IPS-18c (cell line): ENCODE results near the gene CACNB4.
"Not testable (repeated sequence)": the region's sequence is repeated elsewhere in the genome, so short reads cannot be mapped to it uniquely, and the experiment has no call there.

Experiments used
- H3K4me3 ChIP-seq: 2 replicates; pipeline ENCODE4 v1.7.0; 2013; ENCODE audit warnings: low read depth, mild to moderate bottlenecking, low read length, moderate library complexity; ENCODE audit not compliant: insufficient read depth
- H3K9me3 ChIP-seq: one replicate; pipeline ENCODE4 v1.6.1; 2013; ENCODE audit warnings: mild to moderate bottlenecking, low read length, moderate library complexity; ENCODE audit not compliant: control insufficient read depth, insufficient read depth

CACNB4 gene

DNA sequence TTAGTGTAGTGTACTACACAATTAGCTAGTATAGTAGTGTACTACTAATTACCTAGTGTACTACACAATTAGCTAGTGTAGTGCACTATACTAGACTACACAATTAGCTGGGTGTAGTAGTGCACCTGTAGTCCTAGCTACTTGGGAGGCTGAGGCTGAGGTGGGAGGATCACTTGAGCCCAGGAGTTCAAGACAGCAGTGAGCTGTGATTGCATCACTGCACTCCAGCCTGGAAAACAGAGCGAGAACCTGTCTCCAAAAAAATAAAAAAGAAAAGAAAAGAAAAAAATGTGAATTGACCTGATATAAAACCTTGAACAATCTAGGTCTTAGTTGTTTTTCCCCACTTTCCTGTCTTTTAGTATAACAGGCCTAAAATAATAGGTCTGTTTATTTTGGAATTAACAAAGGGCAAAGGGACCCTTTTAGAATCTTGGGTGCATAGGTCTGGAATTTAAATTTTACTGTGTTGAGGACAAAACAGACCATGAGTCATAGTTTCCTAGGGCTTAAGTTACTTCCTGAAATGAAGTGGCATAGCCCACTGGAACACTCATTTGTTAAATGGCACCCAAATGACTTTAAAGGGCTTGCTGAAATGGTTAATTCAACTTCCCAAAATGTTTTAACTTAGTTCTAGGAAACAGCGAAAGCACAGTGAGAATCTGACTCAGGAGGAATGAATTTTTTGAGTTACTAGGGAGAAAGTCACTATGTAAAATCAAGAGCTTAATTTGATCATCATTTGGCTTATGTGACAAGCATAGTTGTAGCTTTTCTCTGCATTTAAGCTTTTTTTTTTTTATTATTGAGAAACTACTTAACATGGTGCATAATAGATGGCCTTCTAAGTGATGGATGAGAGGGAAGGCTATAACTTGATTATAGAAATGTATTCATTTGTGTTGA is 219.9 kb downstream of the CACNB4 start:
- Histone ChIP-seq H3K9me3 (peaks cover 5% of the 10 kb centered on the region), H3K4me3 (no peak overlapping the region)

DNA sequence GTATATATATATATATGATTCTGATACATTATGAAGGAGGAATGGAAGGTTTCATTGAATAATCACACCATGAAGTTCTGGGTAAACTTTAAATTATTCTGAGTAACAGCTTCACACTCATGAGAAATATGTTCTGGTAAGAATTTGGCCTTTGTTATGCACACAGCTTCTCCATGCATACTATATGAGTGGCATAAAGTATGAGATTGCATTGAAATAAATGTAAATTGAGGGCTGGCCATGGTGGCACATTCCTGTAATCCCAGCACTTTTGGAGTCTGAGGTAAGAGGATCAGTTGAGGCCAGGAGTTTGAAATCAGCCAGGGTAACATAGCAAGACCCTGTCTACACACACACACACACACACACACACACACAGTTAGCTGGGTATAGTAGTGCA is 220.6 kb downstream of the CACNB4 start:
- H3K4me3 ChIP-seq, result no peak overlapping the region
- peaks cover 5% of the 10 kb centered on the region for H3K9me3 ChIP-seq

DNA sequence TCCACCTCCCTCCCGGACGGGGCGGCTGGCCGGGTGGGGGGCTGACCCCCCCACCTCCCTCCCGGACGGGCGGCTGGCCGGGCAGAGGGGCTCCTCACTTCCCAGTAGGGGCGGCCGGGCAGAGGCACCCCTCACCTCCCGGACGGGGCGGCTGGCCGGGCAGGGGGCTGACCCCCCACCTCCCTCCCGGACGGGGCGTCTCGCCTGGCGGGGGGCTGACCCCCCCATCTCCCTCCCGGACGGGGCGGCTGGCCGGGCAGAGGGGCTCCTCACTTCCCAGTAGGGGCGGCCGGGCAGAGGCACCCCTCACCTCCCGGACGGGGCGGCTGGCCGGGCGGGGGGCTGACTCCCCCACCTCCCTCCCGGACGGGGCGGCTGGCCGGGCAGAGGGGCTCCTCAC is 223.2 kb downstream of the CACNB4 start:
- not testable (repeated sequence) for H3K4me3 ChIP-seq, H3K9me3 ChIP-seq

DNA sequence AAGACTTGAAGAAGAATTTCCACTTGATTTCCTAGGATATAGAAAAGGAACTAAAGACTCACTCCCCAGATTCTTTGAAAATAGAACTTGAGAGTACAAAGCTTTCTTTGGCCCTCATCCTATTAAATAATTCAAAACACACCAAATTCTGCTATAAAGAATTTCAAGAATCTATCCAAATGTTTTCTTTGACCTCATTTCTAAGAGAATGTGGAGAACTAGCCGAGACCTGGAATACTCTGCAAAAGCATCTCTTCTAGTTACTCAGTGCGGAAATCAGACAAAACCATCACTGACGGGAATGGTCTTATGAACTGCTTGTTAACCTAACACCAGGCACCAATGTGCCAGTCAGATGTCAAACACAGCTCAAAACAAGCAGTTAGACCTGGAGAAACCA is 226.4 kb downstream of the CACNB4 start:
- Histone ChIP-seq H3K9me3 (peaks cover 5% of the 10 kb centered on the region), H3K4me3 (no peak overlapping the region)

DNA sequence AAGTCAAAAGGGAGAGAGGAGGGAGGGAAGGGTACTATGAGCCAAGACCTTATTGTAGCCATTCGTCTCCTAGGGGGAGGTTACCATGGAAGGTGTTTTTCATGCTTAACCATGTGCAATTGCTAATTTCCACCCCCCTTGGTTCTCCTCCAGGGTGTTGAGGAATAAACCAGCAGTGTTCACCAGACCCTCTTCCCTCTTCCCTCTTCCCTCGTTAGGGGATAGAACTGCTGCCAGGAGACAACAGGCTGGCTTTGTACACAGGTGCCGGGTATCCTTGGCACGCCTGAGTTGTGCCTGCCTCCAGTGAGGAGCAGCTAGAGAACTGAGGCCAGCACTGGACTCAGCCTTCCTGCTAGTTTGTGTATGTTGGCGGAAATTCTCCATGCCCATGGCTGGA is 229.6 kb downstream of the CACNB4 start:
- H3K4me3 ChIP-seq, result no peak overlapping the region
- no peaks in the 10 kb centered on the region for H3K9me3 ChIP-seq

DNA sequence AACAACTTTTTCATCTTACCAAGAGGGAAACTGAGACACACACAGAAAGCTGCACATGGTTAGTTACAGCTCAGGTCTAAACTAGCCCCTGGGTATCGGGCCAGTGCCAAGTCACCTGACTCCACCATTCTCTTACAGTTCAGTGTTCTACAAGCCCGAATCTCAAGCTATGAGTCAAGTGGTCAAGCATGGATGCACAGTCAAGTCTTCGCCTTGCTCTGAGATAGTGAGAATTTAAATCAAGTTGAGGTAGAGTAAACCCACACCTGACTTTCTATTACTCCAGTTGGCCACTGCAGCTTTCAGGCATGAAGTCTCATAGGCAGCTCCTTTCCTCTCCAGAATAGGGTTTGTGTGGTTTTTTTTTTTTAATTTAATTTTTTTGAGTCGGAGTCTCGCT is 236.1 kb downstream of the CACNB4 start:
- Histone ChIP-seq H3K4me3 (no peak overlapping the region), H3K9me3 (no peaks in the 10 kb centered on the region)

DNA sequence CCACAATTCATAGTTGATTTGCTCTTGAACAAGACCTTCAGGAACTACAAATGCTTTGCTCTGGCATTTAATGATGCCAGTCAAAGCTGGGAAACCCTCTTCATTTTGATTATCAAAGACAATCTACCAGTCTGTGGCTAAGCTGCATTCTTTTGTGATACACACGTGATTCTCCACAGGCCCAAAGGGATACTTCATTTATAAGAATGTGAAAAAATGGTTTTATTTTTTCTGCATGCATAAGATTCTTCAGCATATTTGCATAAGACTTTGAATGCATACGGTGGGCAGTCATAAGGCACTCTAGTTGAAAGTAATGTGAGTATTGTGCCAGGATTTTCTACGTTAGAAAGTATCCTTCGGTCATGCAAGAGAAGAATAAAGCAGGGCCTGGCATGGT is 237.7 kb downstream of the CACNB4 start:
- H3K4me3 ChIP-seq, result no peak overlapping the region

DNA sequence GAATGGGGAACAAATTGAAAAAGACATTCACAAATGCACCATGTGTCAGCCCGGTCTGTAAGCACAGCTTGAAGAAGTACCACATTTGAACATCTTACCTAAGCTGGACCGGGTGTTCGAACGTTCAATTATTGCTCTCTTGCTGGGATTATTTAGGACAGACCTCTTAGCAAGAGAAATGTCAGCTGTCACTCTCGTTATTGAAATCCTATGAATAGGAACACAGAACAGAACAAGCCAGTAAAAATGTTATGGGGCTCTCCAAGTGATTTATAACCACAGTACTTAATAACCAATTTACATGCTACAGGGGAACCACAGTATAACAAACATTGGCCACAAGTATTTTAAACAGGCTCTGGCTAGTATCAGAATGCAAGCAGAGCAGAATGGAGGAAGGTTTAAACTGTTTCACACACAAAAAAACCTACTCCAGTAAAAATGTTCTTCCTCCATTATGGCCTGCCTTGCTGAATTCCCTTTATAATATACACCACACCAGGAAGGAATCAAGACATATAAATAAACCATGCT is 238.2 kb downstream of the CACNB4 start:
- no peak overlapping the region for H3K4me3 ChIP-seq

More for the DNA sequence above, 237.7 kb downstream of the CACNB4 start:
- H3K9me3 ChIP-seq, result no peaks in the 10 kb centered on the region

DNA sequence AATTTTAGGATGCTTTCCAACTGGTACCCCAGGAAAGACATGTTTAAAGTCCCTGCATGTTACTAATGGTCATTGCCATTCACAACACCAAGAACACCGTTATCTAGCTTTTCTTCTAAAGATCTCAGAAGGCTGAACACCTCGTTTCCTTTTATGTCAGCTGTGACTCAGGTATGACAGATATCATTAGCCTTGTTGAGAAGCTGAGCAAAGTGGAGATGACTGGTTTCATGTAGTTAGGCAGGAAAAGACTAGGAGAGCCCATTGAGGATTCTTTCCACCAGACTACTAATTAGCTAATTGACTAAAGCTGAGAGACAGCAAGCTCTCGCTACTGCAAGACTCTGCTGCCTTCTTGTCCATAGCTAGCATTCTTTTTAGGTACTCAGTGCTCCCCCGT is 238.6 kb downstream of the CACNB4 start:
- no peak overlapping the region for H3K4me3 ChIP-seq

More for the DNA sequence above, 238.2 kb downstream of the CACNB4 start:
- no peaks in the 10 kb centered on the region for H3K9me3 ChIP-seq

DNA sequence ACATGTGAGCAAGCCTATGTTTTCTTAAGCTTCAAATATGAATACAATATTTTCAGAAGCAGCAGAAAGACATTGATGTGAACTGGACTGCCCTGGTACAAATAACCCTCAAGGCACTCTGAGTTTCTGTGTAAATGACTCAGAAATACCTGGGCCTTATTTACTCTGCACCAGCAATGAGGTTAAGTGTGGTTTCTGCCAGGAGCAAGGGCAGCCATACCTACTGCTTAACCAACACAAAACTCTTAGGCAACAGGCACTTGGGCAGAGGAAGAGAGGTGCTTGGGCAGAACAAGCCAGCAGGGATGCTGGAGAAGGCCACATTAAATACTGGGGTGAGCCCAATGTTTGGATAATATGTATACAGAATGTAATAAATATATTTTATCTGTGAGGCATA is 241.2 kb downstream of the CACNB4 start:
- Histone ChIP-seq H3K9me3 (no peaks in the 10 kb centered on the region), H3K4me3 (no peak overlapping the region)

More for the DNA sequence above, 238.6 kb downstream of the CACNB4 start:
- no peaks in the 10 kb centered on the region for H3K9me3 ChIP-seq

DNA sequence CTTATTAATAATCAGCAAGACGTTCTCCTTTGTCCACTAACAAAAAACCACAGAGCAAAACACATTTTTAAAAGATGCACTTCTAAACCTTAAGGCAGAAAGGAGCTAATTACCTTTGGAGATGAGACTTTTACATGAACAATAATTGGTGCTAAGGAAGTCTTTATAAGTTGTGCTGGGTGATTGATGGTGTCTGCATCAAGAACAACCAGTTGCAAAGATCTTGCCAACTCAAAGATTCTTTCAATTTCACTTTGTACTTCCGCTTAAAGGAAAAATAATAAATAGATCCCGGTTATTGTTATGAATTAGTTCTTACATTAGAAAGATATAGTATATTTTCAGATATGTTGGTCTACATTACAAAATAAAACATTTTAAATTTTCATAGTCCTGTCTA is 243.7 kb downstream of the CACNB4 start:
- H3K4me3 ChIP-seq, result no peak overlapping the region
- H3K9me3 ChIP-seq, result no peaks in the 10 kb centered on the region

DNA sequence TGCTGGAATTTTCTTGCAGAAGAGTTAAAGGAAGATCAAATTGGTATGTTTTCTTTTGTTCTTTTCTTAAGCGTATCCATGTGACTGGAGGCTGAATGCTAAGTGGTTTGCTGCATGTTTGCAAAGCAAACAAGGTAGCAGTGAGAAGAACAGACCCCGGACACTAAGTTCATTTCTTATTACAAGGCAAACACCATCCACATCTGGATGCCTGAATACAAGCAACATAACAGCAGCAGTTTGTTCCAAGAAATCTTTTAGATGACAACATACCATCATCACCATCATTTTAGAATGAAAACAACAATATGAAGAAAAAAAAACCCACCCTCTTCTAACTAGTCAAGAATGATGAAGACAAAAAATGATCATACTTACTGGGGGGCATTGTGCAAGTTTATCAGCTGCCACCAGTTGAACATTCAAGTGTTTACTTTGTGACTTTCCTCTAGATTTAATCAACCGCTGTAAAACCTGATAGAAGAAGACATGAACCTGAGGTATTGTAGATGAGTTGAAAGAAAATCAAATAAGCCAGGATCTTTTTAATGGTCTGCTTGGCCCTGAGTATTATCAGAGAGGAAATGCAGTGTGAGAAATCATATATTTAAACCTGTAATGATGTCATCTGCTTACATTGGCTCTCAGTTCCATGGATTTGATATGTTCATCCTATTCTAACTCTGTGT is 245.6 kb downstream of the CACNB4 start:
- H3K4me3 ChIP-seq, result no peak overlapping the region; the same call in 1 of the 2 replicates
- H3K9me3 ChIP-seq, result no peaks in the 10 kb centered on the region

DNA sequence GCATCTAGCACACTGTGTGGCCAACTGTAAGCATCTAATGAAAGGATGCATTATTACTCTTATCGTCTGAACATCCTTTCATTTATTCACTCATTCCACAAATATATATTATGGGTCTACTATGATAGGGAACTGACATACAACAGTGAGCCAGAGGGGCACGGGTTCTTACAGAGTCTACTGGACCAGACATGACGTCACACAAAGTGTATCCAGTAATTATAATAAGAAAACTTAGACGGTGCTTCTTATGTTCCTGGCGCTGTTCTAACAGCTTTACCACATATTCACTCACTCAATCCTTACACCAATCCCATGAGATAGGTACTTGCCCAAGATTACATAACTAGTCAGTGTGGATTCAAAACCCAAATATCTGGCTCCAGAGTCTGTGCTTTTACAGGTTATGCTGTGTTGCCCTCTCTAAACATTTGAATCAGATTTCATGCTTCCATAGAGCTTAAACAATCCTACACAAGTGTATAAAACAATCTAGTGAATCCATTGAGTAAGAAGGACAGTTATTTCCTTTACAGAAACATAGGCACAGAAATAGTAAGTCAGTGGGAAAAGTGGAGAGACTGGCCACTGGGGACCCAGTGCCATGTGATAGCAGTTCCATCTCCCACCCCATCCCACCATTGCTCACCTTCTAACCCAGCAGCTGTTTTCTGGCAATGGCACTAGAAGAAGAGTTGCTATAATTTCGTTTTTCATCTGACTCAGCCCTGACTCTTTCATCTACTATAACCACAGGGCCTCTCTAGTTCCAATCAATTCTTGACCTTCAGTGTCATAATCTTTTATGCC is 246.4 kb downstream of the CACNB4 start:
- Histone ChIP-seq H3K4me3 (no peak overlapping the region; the same call in 1 of the 2 replicates), H3K9me3 (no peaks in the 10 kb centered on the region)

DNA sequence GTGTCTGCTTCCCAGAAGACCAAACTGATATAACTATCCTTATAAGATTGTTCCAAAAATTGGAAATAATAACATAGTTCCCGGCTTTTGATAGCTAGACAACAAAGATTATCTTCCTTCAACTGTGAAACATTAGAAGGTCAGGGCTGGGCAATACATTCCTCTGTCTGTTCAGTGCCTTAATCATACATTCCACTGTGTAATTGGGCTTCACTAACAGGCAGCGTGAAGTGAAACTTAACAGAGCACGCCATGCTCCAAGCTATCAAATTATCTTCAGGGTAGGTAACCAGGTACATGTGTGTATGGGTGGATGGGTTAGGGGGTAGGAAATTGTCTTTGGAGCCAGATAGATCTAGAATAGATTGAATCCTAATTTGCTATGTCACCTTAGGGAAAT is 247.1 kb downstream of the CACNB4 start:
- no peak overlapping the region for H3K4me3 ChIP-seq
- H3K9me3 ChIP-seq, result no peaks in the 10 kb centered on the region

DNA sequence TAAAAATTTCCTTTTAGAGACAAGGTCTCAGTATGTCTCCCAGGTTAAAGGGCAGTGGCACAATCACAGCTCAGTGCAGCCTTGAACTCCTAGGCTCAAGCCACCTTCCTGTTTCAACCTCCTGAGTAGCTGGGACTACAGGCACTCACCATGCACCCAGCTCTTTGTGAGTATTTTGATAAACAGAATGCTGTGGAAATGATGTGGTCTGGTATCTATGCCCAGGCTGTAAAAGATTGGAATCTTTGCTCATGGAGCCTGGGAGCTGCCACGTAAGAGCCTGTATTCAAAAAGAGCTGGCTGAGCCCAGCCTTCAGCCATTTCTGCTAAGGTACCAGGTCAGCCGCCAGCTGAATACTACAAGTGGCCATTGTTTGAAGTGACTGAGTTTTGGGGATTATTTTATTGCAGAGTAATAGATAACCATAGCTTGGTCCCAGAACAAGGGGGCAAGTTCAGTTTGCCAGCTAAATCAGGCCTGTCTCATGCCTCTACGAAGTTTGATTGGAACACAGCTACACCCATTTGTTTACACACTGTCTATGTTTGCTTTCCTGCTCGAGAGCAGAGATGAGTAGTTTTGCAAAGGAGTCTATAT is 249.3 kb downstream of the CACNB4 start:
- Histone ChIP-seq H3K4me3 (no peak overlapping the region), H3K9me3 (no peaks in the 10 kb centered on the region)

DNA sequence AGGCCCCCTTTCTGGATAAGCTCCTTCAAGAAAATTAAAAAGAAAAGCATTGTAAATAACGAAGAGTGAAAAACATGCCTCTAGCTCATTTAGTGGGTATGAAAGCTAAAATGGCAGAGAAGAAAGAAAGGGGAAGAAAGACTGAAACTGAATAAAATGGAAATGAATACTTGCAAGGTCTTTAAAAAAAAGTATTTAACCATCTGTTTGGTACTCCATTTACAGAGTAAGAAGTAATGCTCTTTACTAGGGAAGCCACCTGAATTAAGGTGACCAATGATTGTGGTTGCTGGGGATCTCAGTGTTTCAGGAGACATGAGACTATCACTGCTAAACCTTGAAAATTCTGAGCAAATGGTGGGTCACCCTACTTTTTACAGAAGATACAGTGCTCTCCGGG is 253.0 kb downstream of the CACNB4 start:
- Histone ChIP-seq H3K9me3 (no peaks in the 10 kb centered on the region), H3K4me3 (no peak overlapping the region)

DNA sequence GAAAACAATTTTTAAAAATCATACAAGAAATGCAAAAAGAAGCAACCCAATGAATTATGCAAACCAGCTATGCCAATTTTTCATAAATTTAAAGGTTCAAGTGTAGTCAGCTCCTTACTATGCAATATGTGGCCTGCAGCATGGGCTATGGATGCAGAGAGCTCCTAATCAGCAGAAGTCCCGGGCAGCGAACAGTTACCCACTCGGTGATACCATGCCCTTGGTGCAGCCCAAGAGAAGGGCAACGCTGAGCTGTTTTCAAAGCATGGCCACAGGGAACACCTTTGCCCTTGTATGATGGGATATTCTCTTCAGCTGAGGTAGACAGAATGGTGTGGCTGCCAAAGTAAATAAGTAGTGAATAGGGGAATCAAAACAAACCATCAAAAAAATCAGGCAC is 253.4 kb downstream of the CACNB4 start:
- Histone ChIP-seq H3K4me3 (no peak overlapping the region), H3K9me3 (no peaks in the 10 kb centered on the region)
